ENCODE data around the gene MDM1. TPM values are rescaled to one million over a fixed set of nuclear protein-coding genes. Genes with fewer than 3 reads are reported as not detected.
A peak's percentile ranks its signal among the peaks of the same experiment; 100 is the strongest.

Gene MDM1
- total RNA-seq, 2 experiments from 2014 or later = 26.2 to 30.8 TPM

GRCh38 chr12:68375756-68376695, 43.9 kb upstream of the MDM1 start:
- H3K79me2 ChIP-seq (ENCODE audit: insufficient read depth, low read depth, low read length) = no peaks in the 10 kb centered on the region
- TF ChIP-seq EZH2phosphoT487 (IDR thresholded peaks at IDR 0.05; ENCODE audit: borderline replicate concordance, low read depth, low read length) (no peak), CTCF (conservative IDR thresholded peaks at IDR 0.05; ENCODE audit: low read length) (no peak)
- no peaks in the 10 kb centered on the region for H3K36me3 ChIP-seq (ENCODE audit: insufficient read depth, low read length)
- intact Hi-C loops (cut with micrococcal nuclease; ENCODE audit: unreplicated experiment) = no loop called here
- H4K20me1 ChIP-seq (ENCODE audit: insufficient read depth, low read length) = no peaks in the 10 kb centered on the region
- DNase-seq (ENCODE audit: low spot score) = no peak
- no peak overlapping the region for H3K27ac ChIP-seq (ENCODE audit: low read depth, low read length, poor library complexity, severe bottlenecking)
- POLR2A ChIA-PET = interaction anchor here (0.9 to 2.0 kb wide), 2 partner anchors 10 to 27 kb away, joined by 3 to 5 read pairs; no protein-coding TSS in a partner anchor
- H3K4me1 ChIP-seq (ENCODE audit: insufficient read depth, low read length, poor library complexity, severe bottlenecking) = no peaks in the 10 kb centered on the region
- H3K4me3 ChIP-seq (ENCODE audit: low read depth, low read length, poor library complexity, severe bottlenecking) = no peak overlapping the region
- no peaks in the 10 kb centered on the region for H3K9me2 ChIP-seq (ENCODE audit: insufficient read depth, low read length)
- no peaks in the 10 kb centered on the region for H3K9me3 ChIP-seq (ENCODE audit: low read length)
- BruUV-seq (replicated peaks) = no TSS peak
- H2AFZ ChIP-seq (ENCODE audit: low read length) = no peak overlapping the region
- CTCF ChIA-PET (ENCODE audit: unreplicated experiment) = no interaction called here
- no peak overlapping the region for H3K4me2 ChIP-seq (ENCODE audit: low read length)

GRCh38 chr12:68374307-68374982, 42.3 kb upstream of the MDM1 start:
- Histone ChIP-seq H3K9me2 (ENCODE audit: insufficient read depth, low read length) (no peaks in the 10 kb centered on the region), H3K79me2 (ENCODE audit: insufficient read depth, low read depth, low read length) (no peaks in the 10 kb centered on the region), H2AFZ (ENCODE audit: low read length) (peak overlapping the region; percentile 16; the same call in 1 of the 2 replicates), H3K4me1 (ENCODE audit: insufficient read depth, low read length, poor library complexity, severe bottlenecking) (no peaks in the 10 kb centered on the region), H3K36me3 (ENCODE audit: insufficient read depth, low read length) (no peaks in the 10 kb centered on the region), H3K4me3 (ENCODE audit: low read depth, low read length, poor library complexity, severe bottlenecking) (no peak overlapping the region), H3K9me3 (ENCODE audit: low read length) (no peaks in the 10 kb centered on the region), H4K20me1 (ENCODE audit: insufficient read depth, low read length) (no peaks in the 10 kb centered on the region), H3K27ac (ENCODE audit: low read depth, low read length, poor library complexity, severe bottlenecking) (no peak overlapping the region), H3K4me2 (ENCODE audit: low read length) (no peak overlapping the region)
- ChIA-PET POLR2A (interaction anchor here (0.6 to 1.9 kb wide), 2 partner anchors 18 to 71 kb away, joined by 3 to 7 read pairs; no protein-coding TSS in a partner anchor), CTCF (ENCODE audit: unreplicated experiment) (no interaction called here)
- BruUV-seq (replicated peaks) = no TSS peak
- no peak for DNase-seq (ENCODE audit: low spot score)
- TF ChIP-seq CTCF (conservative IDR thresholded peaks at IDR 0.05; ENCODE audit: low read length) (no peak), EZH2phosphoT487 (IDR thresholded peaks at IDR 0.05; ENCODE audit: borderline replicate concordance, low read depth, low read length) (no peak)
- intact Hi-C loops (cut with micrococcal nuclease; ENCODE audit: unreplicated experiment) = no loop called here
